Spleen (tissue), 7 donors: Measurements from ENCODE around the gene FAM107A.

Experiments
- POLR2A ChIP-seq, 3 donors: fragments of 450-650 bp; IDR thresholded peaks; one replicate each; pipeline ENCODE4 v1.5.1; 2017; ENCODE audit warnings: antibody characterized with exemption in 3 of 3, mild to moderate bottlenecking in 1 of 3
- POLR2AphosphoS5 ChIP-seq, 3 donors: sonication (generic); formaldehyde crosslinking; IDR thresholded peaks; one replicate each; pipeline ENCODE4 v1.5.1; 2017; ENCODE audit warnings: antibody characterized with exemption in 3 of 3
- TF ChIP-seq, protein P1 (sequence below), 11 experiments: fragments of 200-600 bp in 7 of 11; fragments of 450-650 bp in 4 of 11; sonication (generic) in 4 of 11; IDR thresholded peaks in 8 of 11; conservative IDR thresholded peaks in 3 of 11; 1 replicate in 7 of 11; 2 replicates in 4 of 11; pipeline versions ENCODE4 v1.4.0 to v1.8.0; 2016 to 2021; ENCODE audit warnings: antibody characterized with exemption in 11 of 11, inconsistent platforms in 4 of 11, mild to moderate bottlenecking in 1 of 11
- donor health status: DM: no; HTN: no; CAD: no; lungs with moderate emphysema.
- donor health status: DM: no; HTN: no; CAD: no.
- donor health status: DM: no; HTN: no; CAD: no.

DNA sequence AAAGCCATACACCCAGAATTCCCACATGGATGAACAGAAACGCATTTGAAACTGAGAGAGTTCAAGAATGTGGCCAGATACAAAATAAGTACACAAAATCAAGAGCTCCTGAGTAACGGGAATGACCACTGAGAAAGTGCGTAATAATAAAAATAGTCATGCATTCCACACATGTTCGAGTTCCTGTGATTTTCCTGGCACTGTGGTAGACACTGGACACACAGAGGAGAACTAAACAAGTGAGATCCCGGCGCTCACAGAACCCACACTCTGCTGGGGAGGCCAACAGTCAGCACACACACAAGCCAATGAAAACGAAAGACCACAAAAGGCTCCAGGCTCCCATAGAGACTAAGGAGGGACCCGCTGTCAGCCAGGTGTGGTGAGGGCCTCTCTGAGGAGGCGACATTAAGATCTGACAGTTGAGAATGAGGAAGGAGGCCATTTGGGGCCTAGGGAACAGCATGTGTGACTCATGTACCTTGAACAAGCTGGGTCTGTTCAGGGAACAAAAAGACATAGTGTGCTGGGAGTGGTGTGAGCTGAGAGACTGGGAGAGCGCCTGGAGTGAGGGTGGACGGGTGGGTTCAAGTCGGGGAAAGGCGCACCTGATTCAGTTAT is 5.1 kb downstream of the FAM107A start:
- TF ChIP-seq, protein P1, sequence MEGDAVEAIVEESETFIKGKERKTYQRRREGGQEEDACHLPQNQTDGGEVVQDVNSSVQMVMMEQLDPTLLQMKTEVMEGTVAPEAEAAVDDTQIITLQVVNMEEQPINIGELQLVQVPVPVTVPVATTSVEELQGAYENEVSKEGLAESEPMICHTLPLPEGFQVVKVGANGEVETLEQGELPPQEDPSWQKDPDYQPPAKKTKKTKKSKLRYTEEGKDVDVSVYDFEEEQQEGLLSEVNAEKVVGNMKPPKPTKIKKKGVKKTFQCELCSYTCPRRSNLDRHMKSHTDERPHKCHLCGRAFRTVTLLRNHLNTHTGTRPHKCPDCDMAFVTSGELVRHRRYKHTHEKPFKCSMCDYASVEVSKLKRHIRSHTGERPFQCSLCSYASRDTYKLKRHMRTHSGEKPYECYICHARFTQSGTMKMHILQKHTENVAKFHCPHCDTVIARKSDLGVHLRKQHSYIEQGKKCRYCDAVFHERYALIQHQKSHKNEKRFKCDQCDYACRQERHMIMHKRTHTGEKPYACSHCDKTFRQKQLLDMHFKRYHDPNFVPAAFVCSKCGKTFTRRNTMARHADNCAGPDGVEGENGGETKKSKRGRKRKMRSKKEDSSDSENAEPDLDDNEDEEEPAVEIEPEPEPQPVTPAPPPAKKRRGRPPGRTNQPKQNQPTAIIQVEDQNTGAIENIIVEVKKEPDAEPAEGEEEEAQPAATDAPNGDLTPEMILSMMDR (IDR thresholded peaks at IDR 0.05 in 8 of 11, conservative IDR thresholded peaks at IDR 0.05 in 3 of 11), result no peak
- TF ChIP-seq POLR2AphosphoS5 (IDR thresholded peaks at IDR 0.05), result no peak
- TF ChIP-seq POLR2A (IDR thresholded peaks at IDR 0.05), result no peak
